ENCODE measurements around the gene RITA1.

RITA1 gene

DNA sequence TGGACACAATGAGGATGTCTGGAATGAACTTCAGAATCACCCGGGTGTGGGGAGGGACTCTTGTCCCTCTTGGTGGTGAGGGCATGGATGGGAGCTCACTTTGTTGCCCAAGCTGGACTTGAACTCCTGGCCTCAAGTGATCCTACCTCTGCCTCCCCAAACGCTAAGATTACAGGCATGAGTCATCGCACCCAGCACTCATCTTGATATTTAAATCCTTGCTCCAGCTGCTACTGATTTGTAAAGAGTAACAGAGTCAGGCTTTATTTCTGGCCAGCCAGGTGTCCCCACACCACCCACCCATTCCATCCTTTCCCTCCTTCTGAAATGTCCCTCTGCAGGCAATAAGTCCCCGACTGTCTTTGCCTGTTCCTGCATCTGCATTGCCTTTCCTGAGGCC is 5.2 kb upstream of the RITA1 start:
- DNase-seq: no peak

DNA sequence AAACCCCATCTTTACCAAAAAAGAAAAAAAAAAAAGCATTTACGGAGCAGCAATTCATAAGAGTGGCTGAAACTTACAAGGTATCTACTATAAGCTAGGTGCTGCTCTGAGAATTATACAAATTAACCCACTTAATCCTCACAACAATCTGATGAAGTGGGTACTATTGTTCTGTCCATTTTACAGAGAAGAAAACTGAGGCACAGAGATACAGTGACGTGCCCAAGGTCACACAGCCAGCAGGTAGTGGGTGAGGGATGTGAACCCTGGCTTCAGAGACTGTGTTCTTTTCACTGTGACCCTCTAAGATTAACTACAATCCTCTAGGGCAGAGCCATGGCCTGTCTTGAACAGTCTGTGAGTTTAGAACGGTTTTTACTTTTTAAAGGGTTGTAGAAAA is 3.5 kb upstream of the RITA1 start:
- no peak for DNase-seq

- DNase-seq: no peak
Observed at GRCh38 chr12:113183030-113183589, 2.4 kb upstream of the RITA1 start.

DNA sequence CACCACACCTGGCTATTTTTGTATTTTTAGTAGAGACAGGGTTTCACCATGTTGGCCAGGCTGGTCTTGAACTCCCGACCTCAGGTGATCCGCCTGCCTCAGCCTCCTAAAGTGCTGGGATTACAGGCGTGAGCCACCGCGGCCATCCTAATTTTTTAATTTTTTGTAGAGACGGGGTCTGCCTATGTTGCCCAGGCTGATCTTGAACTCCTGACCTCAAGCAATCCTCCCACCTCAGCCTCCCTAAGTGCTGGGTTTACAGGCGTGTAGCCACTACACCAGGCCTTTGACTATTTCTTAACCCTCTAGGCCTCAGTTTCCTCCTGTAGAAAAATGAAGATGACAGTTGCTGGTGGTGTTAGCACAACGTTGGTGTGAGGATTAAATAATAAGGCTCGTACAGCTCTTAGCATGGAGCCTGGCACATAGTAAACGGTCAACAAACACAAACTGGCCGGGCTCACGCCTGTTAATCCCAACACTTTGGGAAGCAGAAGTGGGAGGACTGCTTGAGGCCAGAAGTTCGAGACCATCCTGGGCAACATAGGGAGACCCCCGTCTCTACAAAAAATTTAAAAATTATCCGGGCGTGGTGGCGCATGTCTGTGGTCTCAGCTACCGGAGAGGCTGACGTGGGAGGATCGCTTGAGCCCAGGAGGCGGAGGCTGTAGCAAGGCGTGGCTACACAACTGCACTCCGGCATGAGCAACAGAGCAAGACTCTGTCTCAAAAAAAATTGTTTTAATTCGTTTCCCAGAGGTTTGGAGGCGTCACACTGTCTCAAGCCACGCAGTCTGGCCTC is 1.2 kb upstream of the RITA1 start:
- DNase-seq: no peak

DNA sequence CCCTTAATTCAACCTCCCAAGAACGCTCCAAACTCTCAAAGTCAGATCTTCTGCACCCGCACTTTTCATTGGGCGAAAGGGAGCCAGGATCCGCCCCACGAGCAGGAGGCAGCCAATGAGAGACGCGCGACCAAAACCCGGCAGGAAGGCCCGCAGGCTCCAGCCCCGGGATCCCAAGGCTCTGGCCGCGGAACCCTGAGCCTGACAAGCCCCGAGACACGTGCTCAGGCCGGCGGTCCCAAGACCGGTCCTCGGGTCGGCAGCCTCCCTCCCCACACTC is 681 bp upstream of the RITA1 start:
- peak; percentile 39 for DNase-seq

DNA sequence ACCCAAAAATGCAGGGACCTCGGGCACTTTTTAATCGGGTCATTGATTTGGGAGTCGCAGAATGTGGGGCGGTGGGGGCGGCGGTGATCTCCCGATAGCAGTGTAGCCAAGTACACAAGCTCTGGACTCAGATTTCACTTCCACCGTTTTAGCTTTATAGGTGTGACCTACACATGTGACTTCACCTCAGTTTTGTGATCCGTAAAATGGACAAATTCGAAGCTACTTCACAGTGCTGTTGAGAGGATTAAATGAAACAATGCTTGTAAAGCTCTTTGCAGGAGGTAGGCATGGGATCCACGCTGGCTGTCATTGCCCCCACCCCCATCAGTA is 478 bp downstream of the RITA1 start:
- DNase-seq: peak; percentile 9

- DNase-seq: no peak
Observed at GRCh38 chr12:113186666-113187325, 1.3 kb downstream of the RITA1 start.

- no peak for DNase-seq
Observed at GRCh38 chr12:113189361-113189760, 3.8 kb downstream of the RITA1 start.

DNA sequence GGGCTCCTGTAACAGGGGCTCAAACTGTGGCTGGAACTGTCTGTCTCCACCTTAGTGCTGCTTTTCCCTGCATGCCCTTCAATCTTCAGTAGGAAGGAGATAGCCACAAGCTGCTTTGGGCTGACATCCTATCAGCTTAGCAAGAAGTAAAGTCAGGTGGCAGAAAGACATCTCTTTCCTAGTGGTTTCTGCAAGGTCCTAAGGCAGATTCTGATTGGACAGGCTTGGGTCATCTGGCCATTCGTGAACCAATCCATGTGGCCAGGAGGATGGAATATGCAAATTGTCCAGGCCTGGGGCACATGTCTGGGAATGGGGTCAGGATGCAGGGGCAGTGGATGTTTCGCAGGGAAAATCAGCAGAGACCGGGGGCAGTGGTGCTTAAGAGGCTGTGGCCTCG is 5.2 kb downstream of the RITA1 start:
- no peak for DNase-seq

GRCh38 chr12:113191227-113191626 is 5.7 kb downstream of the RITA1 start:
- no peak for DNase-seq

DNA sequence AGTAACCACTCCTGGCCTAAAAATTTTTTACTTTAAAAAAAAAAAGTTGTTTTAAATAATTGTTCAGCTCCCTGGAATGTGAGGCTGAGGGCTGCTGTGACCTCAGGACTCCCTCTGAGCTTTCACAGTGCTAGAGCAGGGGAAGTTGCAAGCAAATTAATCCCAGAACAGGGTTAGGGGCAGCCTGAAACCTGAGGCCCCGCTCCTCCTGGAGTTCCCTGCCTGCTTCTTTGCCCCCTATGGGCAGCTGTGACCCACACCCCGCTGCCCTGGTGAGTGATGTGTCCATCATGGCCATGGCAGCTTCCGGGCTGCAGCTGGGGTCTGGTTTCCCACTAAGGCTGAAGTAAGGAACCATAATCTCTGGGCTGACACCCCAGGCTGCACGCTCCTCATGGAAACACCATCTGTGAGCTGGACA is 9.5 kb downstream of the RITA1 start:
- no peak for DNase-seq

GRCh38 chr12:113195598-113195997 is 10.1 kb downstream of the RITA1 start:
- DNase-seq: no peak

DNA sequence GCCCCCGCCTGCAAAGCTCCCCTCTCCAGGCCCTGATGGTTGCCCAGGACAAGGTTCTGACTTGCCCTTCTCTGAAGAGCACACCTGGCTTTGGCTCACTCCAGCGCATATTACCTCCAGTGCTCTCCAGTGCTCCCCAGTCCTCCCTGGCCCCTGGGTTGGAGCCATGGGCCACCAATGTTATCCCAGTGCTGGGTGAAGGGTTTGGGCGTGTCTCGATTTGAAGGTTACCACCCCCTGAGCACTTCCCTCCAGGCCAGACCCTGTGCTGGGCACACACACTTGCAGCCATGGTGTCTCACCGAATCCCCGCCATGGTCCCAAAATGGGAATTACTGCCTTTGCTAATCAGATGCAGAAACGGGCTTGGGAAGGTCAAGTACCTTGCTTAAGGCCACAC is 11.1 kb downstream of the RITA1 start:
- no peak for DNase-seq

DNA sequence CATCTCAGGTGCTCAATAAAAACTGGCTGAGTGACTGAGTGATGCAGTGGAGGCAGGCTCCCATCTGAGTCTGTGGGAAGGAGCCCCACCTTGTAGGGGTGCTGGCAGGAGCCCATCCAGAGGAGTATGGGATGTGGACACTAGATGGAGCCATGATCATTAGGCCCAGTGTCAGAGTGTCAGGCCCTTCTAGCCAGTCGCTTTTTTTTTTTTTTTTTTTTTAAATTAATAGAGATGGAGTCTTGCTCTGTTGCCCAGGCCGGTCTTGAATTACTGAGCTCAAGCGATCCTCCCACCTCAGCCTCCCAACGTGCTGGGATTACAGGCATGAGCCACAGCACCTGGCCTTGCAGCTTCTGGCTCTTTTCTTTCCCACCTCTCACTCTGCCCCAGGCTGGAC is 11.5 kb downstream of the RITA1 start:
- peak; percentile 70 for DNase-seq

- no peak for DNase-seq
Observed at GRCh38 chr12:113197518-113198077, 12.1 kb downstream of the RITA1 start.

- no peak for DNase-seq
Observed at GRCh38 chr12:113198296-113198695, 12.8 kb downstream of the RITA1 start.

DNA sequence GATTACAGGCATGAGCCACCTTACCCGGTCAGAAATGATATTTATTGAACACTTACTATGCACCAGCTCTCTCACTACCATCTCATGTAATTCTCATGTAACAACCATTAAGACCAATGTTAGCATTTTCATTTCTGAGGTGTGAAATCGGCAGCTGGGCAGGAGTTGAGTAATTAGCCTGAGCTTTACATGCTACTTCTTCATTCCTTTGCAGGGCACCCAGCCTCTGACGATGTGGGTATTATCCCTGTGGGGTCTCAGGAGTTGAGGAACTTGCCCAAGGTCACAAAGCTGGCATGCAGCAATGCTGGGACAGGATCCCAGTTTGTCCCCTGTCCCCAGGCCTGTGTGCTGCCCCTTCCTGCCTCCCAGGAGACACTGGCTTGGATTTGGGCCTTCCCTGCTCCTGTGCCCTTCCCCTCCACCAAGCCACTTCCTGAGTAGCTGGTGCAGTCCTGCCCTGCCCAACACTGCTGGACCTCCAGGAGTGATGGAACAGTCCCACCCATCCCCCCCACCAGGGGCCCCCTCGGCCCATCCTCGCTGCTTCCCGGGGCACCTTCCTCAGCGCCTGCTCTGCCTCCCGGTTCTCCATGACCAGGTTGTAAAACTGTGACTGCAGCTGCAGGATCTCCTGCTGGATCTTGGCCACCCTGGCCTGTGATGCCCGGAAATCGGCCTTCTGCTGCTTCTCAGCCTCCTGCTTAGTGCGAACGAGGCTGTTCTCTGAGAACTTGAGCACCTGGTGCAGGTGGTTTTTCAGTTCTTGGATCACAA is 14.7 kb downstream of the RITA1 start:
- no peak for DNase-seq

- DNase-seq: no peak
Observed at GRCh38 chr12:113201187-113202177, 16.0 kb downstream of the RITA1 start.

DNA sequence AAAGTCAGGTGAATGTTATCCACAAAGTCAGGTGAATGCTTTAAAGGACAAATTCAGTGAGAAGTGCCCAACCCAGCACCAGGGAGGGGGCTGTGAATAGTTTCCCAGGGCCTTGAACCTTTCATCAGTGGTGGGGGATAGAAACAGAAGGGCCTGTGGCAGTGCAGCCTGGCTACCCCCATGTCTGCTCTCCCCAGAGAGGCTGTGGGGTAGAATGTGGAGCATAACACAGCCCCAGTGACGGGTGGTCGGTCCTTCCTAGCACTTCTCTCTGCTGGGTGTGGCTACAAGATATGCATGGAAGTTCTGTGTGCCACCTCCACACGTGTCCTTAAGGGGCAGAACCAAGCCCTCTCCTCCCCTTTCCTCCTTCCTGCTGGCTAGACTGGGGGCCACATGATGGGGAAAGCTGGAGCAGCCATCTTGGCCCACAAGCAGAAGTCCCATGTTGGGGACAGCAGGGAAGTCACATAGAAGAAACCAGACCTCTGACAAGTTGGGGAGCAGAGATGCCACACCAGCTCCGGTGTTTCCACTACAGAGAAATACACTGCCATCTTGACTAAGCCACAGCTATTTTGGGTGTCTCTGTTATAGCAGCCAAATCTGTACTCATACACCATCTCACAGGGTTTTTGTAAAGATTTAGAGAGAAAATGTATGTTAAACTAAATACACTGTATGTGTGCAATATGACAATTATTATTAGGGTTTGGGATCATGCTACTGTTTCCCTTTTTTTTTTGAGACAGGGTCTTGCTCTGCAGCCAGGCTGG is 17.0 kb downstream of the RITA1 start:
- no peak for DNase-seq

GRCh38 chr12:113203852-113204760 is 18.6 kb downstream of the RITA1 start:
- no peak for DNase-seq

Measured in DMS153 (cell line).